HG02642 (cell line): ENCODE results near the gene H6PD.

Experiments
- ATAC-seq: cut with Tn5 transposase; IDR thresholded peaks from one replicate; pipeline ENCODE4 v1.9.1; 2021; ENCODE audit warnings: mild to moderate bottlenecking; ENCODE audit not compliant: unreplicated experiment, poor library complexity

H6PD gene

GRCh38 chr1:9271861-9272595, 37.5 kb downstream of the H6PD start:
- ATAC-seq, result no peak

- ATAC-seq, result no peak
Measured at GRCh38 chr1:9273177-9273576, 38.6 kb downstream of the H6PD start.

GRCh38 chr1:9275161-9275560, 40.6 kb downstream of the H6PD start:
- peak; percentile 12 for ATAC-seq

- ATAC-seq, result peak; percentile 82
Measured at GRCh38 chr1:9275567-9276034, 41.0 kb downstream of the H6PD start.

GRCh38 chr1:9278116-9278515, 43.5 kb downstream of the H6PD start:
- ATAC-seq, result no peak

- no peak for ATAC-seq
Measured at GRCh38 chr1:9278585-9279153, 44.1 kb downstream of the H6PD start.

- ATAC-seq, result no peak
Measured at GRCh38 chr1:9279172-9279840, 44.7 kb downstream of the H6PD start.

- no peak for ATAC-seq
Measured at GRCh38 chr1:9280015-9280860, 45.7 kb downstream of the H6PD start.

- no peak for ATAC-seq
Measured at GRCh38 chr1:9281071-9281827, 46.7 kb downstream of the H6PD start.

- no peak for ATAC-seq
Measured at GRCh38 chr1:9281908-9282695, 47.5 kb downstream of the H6PD start.

GRCh38 chr1:9282696-9282955, 48.1 kb downstream of the H6PD start:
- no peak for ATAC-seq

GRCh38 chr1:9284061-9284460, 49.5 kb downstream of the H6PD start:
- ATAC-seq, result no peak

GRCh38 chr1:9286556-9286955, 52.0 kb downstream of the H6PD start:
- ATAC-seq, result no peak

GRCh38 chr1:9289090-9289534, 54.5 kb downstream of the H6PD start:
- no peak for ATAC-seq

GRCh38 chr1:9289711-9290485, 55.3 kb downstream of the H6PD start:
- ATAC-seq, result no peak

GRCh38 chr1:9291914-9292360, 57.4 kb downstream of the H6PD start:
- no peak for ATAC-seq

- peak; percentile 48 for ATAC-seq
Measured at GRCh38 chr1:9292361-9293240, 58.0 kb downstream of the H6PD start, which contains the start of gene SPSB1. TSS of gene SPSB1 (plus strand) at chr1:9292894. CDS start at chr1:9355892, 62,998 bp downstream.

GRCh38 chr1:9293241-9293532, 58.6 kb downstream of the H6PD start:
- ATAC-seq, result no peak
